ENCODE measurements around the gene DXO. TPM values are rescaled to one million over a fixed set of nuclear protein-coding genes. Genes with fewer than 3 reads are reported as not detected.
"Not testable (repeated sequence)": the region's sequence is repeated elsewhere in the genome, so short reads cannot be mapped to it uniquely, and the experiment has no call there.

The DXO gene
- total and polyA plus RNA-seq, 2 of the 4 experiments (the other 2 are of a cell fraction) = 9.3 to 21.4 TPM

DNA sequence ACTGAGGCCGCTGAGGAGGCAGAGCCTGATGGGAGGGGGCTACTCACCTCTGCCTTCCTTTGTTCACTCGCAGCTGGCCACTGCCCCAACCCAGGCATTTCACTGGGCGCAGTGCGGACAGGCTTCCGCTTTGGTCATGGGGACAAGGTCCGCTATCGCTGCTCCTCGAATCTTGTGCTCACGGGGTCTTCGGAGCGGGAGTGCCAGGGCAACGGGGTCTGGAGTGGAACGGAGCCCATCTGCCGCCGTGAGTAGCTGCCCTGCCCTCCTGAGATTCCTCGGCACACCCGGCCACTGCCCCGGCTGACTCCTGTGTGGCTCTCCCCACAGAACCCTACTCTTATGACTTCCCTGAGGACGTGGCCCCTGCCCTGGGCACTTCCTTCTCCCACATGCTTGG lies 38.4 kb downstream of the DXO start:
- no peak overlapping the region for H3K23ac ChIP-seq (ENCODE audit: low read depth, low read length)
- no peak overlapping the region for H4K91ac ChIP-seq (ENCODE audit: insufficient read depth, low read depth, low read length)
- H3K36me3 ChIP-seq (ENCODE audit: control insufficient read depth, insufficient read depth, low read length) = no peaks in the 10 kb centered on the region
- 85% methylated on average over 12 of the region's 19 CpGs; no CpG with 5 or more reads in 1 of the 2 experiments for WGBS, 2 experiments (ENCODE audit: extremely low coverage in 2 of 2, insufficient read length in 1 of 2)
- H4K20me1 ChIP-seq (ENCODE audit: insufficient read depth, low read length) = no peaks in the 10 kb centered on the region
- no peak overlapping the region for H3K9ac ChIP-seq (ENCODE audit: low read depth, low read length)
- H3K18ac ChIP-seq (ENCODE audit: low read depth, low read length) = no peak overlapping the region
- H2AK5ac ChIP-seq (ENCODE audit: low read depth, low read length) = no peak overlapping the region
- POLR2A ChIA-PET (ENCODE audit: unreplicated experiment) = no interaction called here
- no peak for ATAC-seq (ENCODE audit: low read depth)
- H3K4me1 ChIP-seq (ENCODE audit: control insufficient read depth, insufficient read depth, low read length) = no peaks in the 10 kb centered on the region
- CTCF ChIA-PET = no interaction called here
- in situ Hi-C loops (cut with MboI; ENCODE audit: low sequenced_read_pairs) = no loop called here
- H3K4me3 ChIP-seq (ENCODE audit: insufficient read depth, low read depth, low read length) = no peak overlapping the region
- no peak overlapping the region for H2BK15ac ChIP-seq (ENCODE audit: low read depth, low read length)
- H3K9me3 ChIP-seq (ENCODE audit: control insufficient read depth, insufficient read depth, low read length) = no peaks in the 10 kb centered on the region
- H2BK20ac ChIP-seq (ENCODE audit: low read depth, low read length) = no peak overlapping the region
- no peak overlapping the region for H2BK5ac ChIP-seq (ENCODE audit: low read depth, low read length, poor library complexity, severe bottlenecking)
- H3K9me1 ChIP-seq (ENCODE audit: insufficient read depth, low read length) = no peaks in the 10 kb centered on the region
- H3K56ac ChIP-seq (ENCODE audit: extremely low read depth, insufficient read depth, low read length) = no peak overlapping the region
- no peak overlapping the region for H2AK9ac ChIP-seq (replicated peaks; ENCODE audit: low read depth, low read length, poor library complexity)
- no peak overlapping the region for H2AFZ ChIP-seq (replicated peaks; ENCODE audit: low read length, poor library complexity)
- peaks cover 8% of the 10 kb centered on the region for H3K27me3 ChIP-seq (ENCODE audit: control insufficient read depth, insufficient read depth, low read length)
- H2BK120ac ChIP-seq (ENCODE audit: low read depth, low read length) = no peak overlapping the region
- H3K27ac ChIP-seq (ENCODE audit: insufficient read depth, low read length) = no peak overlapping the region
- H3K79me1 ChIP-seq (ENCODE audit: low read depth in 1 of 2, low read length in 2 of 2) = no peaks in the 10 kb centered on the region
- DNase-seq = no peak
- intact Hi-C loops (cut with micrococcal nuclease) = no loop called here
- no TSS peak for BruUV-seq (replicated peaks)
- TF ChIP-seq, protein P1, sequence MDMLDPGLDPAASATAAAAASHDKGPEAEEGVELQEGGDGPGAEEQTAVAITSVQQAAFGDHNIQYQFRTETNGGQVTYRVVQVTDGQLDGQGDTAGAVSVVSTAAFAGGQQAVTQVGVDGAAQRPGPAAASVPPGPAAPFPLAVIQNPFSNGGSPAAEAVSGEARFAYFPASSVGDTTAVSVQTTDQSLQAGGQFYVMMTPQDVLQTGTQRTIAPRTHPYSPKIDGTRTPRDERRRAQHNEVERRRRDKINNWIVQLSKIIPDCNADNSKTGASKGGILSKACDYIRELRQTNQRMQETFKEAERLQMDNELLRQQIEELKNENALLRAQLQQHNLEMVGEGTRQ (IDR thresholded peaks at IDR 0.05; ENCODE audit: low read depth, low read length) = no peak
- TF ChIP-seq FOS (IDR thresholded peaks at IDR 0.05; ENCODE audit: low read depth, low read length) (no peak), MXI1 (IDR thresholded peaks at IDR 0.05; ENCODE audit: borderline replicate concordance, low read depth, low read length) (no peak)
- no peak overlapping the region for H3K4me2 ChIP-seq (ENCODE audit: low read depth, low read length)
- H4K8ac ChIP-seq (ENCODE audit: low read depth in 2 of 2, low read length in 2 of 2) = no peak overlapping the region
- H3K14ac ChIP-seq (replicated peaks; ENCODE audit: low read depth, low read length) = no peak overlapping the region
- H3K4ac ChIP-seq (ENCODE audit: low read depth, low read length) = no peak overlapping the region
- dilution Hi-C loops (cut with HindIII; ENCODE audit: low sequenced_read_pairs, unreplicated experiment) = no loop called here
- H4K5ac ChIP-seq (ENCODE audit: low read depth, low read length) = no peak overlapping the region

DNA sequence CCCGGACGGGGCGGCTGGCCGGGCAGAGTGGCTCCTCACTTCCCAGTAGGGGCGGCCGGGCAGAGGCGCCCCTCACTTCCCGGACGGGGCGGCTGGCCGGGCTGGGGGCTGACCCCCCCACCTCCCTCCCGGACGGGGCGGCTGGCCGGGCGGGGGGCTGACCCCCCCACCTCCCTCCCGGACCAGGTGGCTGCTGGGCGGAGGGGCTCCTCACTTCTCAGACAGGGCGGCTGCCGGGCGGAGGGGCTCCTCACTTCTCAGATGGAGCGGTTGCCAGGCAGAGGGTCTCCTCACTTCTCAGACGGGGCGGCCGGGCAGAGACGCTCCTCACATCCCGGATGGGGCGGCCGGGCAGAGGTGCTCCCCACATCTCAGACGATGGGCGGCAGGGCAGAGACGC lies 39.8 kb downstream of the DXO start:
- H3K9ac ChIP-seq (ENCODE audit: low read depth, low read length); ATAC-seq (ENCODE audit: low read depth); H3K14ac ChIP-seq (replicated peaks; ENCODE audit: low read depth, low read length); H3K4me3 ChIP-seq (ENCODE audit: insufficient read depth, low read depth, low read length); H3K27me3 ChIP-seq (ENCODE audit: control insufficient read depth, insufficient read depth, low read length); H2AK5ac ChIP-seq (ENCODE audit: low read depth, low read length); H2BK20ac ChIP-seq (ENCODE audit: low read depth, low read length); POLR2A ChIA-PET (ENCODE audit: unreplicated experiment); in situ Hi-C loops (cut with MboI; ENCODE audit: low sequenced_read_pairs); H2BK5ac ChIP-seq (ENCODE audit: low read depth, low read length, poor library complexity, severe bottlenecking); H2AFZ ChIP-seq (replicated peaks; ENCODE audit: low read length, poor library complexity); H3K18ac ChIP-seq (ENCODE audit: low read depth, low read length); H3K9me1 ChIP-seq (ENCODE audit: insufficient read depth, low read length); H4K20me1 ChIP-seq (ENCODE audit: insufficient read depth, low read length); H2AK9ac ChIP-seq (replicated peaks; ENCODE audit: low read depth, low read length, poor library complexity); H3K23ac ChIP-seq (ENCODE audit: low read depth, low read length); H3K9me3 ChIP-seq (ENCODE audit: control insufficient read depth, insufficient read depth, low read length); H4K8ac ChIP-seq (ENCODE audit: low read depth in 2 of 2, low read length in 2 of 2); H4K91ac ChIP-seq (ENCODE audit: insufficient read depth, low read depth, low read length); DNase-seq; H3K56ac ChIP-seq (ENCODE audit: extremely low read depth, insufficient read depth, low read length); H2BK120ac ChIP-seq (ENCODE audit: low read depth, low read length); H3K79me1 ChIP-seq (ENCODE audit: low read depth in 1 of 2, low read length in 2 of 2); BruUV-seq (replicated peaks); CTCF ChIA-PET; H4K5ac ChIP-seq (ENCODE audit: low read depth, low read length); H2BK15ac ChIP-seq (ENCODE audit: low read depth, low read length); H3K4me2 ChIP-seq (ENCODE audit: low read depth, low read length); H3K4ac ChIP-seq (ENCODE audit: low read depth, low read length); intact Hi-C loops (cut with micrococcal nuclease); H3K4me1 ChIP-seq (ENCODE audit: control insufficient read depth, insufficient read depth, low read length); H3K27ac ChIP-seq (ENCODE audit: insufficient read depth, low read length); H3K36me3 ChIP-seq (ENCODE audit: control insufficient read depth, insufficient read depth, low read length); dilution Hi-C loops (cut with HindIII; ENCODE audit: low sequenced_read_pairs, unreplicated experiment): not testable (repeated sequence)
- WGBS, 2 experiments (ENCODE audit: extremely low coverage in 2 of 2, insufficient read length in 1 of 2) = 95% methylated on average over 10 of the region's 32 CpGs; no CpG with 5 or more reads in 1 of the 2 experiments
